Peyer's patch (tissue), 4 donors: ENCODE results near the gene RANBP10. TPM values are rescaled to one million over a fixed set of nuclear protein-coding genes. Genes with fewer than 3 reads are reported as not detected.
A peak's percentile ranks its signal among the peaks of the same experiment; 100 is the strongest.
"Not testable (repeated sequence)": the region's sequence is repeated elsewhere in the genome, so short reads cannot be mapped to it uniquely, and the experiment has no call there.

Experiments used
- DNase-seq, 3 donors: peaks; one replicate each; pipeline ENCODE4 v3.0.0-alpha.2; 2017 to 2019
- H3K27ac ChIP-seq, 4 donors: fragments of 200-600 bp; sonication (generic); one replicate each; pipeline ENCODE4 v1.5.1; 2016 to 2019
- H3K27me3 ChIP-seq, 2 donors: fragments of 200-600 bp; sonication (generic); one replicate each; pipeline ENCODE4 v1.5.1; 2019
- H3K36me3 ChIP-seq, 3 donors: fragments of 200-600 bp; sonication (generic); one replicate each; pipeline ENCODE4 v1.5.1; 2016 to 2019
- H3K4me1 ChIP-seq, 4 donors: fragments of 200-600 bp; sonication (generic); one replicate each; pipeline ENCODE4 v1.5.1; 2016 to 2019
- H3K4me3 ChIP-seq, 4 donors: fragments of 200-600 bp; sonication (generic); 1 replicate in 3 of 4; 2 replicates in 1 of 4; pipeline ENCODE4 v1.5.1; 2016 to 2019; ENCODE audit warnings: mild to moderate bottlenecking in 1 of 4
- H3K9me3 ChIP-seq, 4 donors: fragments of 200-600 bp; sonication (generic); one replicate each; pipeline ENCODE4 v1.5.1; 2016 to 2019; ENCODE audit warnings: mild to moderate bottlenecking in 1 of 4
- CTCF ChIP-seq, 6 experiments: fragments of 450-650 bp in 4 of 6; fragments of 200-600 bp in 2 of 6; sonication (generic) in 1 of 6; IDR thresholded peaks; one replicate each; pipeline ENCODE4 v1.5.1; 2017 to 2019; ENCODE audit warnings: antibody characterized with exemption in 6 of 6, mild to moderate bottlenecking in 3 of 6, moderate library complexity in 1 of 6
- POLR2A ChIP-seq, 2 donors: fragments of 450-650 bp; IDR thresholded peaks; one replicate each; pipeline ENCODE4 v1.5.1; 2017; ENCODE audit warnings: antibody characterized with exemption in 2 of 2, mild to moderate bottlenecking in 2 of 2, moderate library complexity in 2 of 2
- total RNA-seq, 4 donors: library from RNA; depleted of rRNA; stranded (reverse); fragments of >200 nt; gene quantifications; one replicate each; pipeline ENCODE4 v1.1.0, GENCODE V29; 2016

RANBP10 gene
- total RNA-seq, 4 donors from 2014 or later = 15.2 to 29.9 (median 24.0) TPM

- Histone ChIP-seq H3K9me3 (no peaks in the 10 kb centered on the region), H3K4me3 (no peak overlapping the region), H3K36me3 (no peaks in the 10 kb centered on the region), H3K4me1 (peaks cover 0 to 12% (median 0%) of the 10 kb centered on the region in 4 donors), H3K27ac (no peak overlapping the region), H3K27me3 (no peaks in the 10 kb centered on the region)
- no peak for TF ChIP-seq POLR2A (IDR thresholded peaks at IDR 0.05)
- TF ChIP-seq CTCF (IDR thresholded peaks at IDR 0.05) = no peak
- DNase-seq = no peak
These were observed 111.7 kb downstream of the RANBP10 start for GRCh38 chr16:67694611-67695010.

- H3K4me1 ChIP-seq = peaks cover 0 to 12% (median 0%) of the 10 kb centered on the region in 4 donors
- not testable (repeated sequence) for DNase-seq
These were observed 112.7 kb downstream of the RANBP10 start for GRCh38 chr16:67693517-67694285.

GRCh38 chr16:67685388-67686112 lies 120.8 kb downstream of the RANBP10 start:
- no peak overlapping the region for H3K4me3 ChIP-seq
- peak overlapping the region in 2 of 4 donors; percentile 12 to 35 for H3K27ac ChIP-seq
- H3K9me3 ChIP-seq = no peaks in the 10 kb centered on the region
- TF ChIP-seq CTCF (IDR thresholded peaks at IDR 0.05) = no peak
- TF ChIP-seq POLR2A (IDR thresholded peaks at IDR 0.05) = no peak
- H3K4me1 ChIP-seq = no peaks in the 10 kb centered on the region
- peak in 1 of 3 donors; percentile 46 for DNase-seq
- no peaks in the 10 kb centered on the region for H3K27me3 ChIP-seq
- H3K36me3 ChIP-seq = peaks cover 0 to 28% (median 0%) of the 10 kb centered on the region in 3 donors

More at GRCh38 chr16:67693517-67694285, 112.7 kb downstream of the RANBP10 start:
- not testable (repeated sequence) for H3K27ac ChIP-seq, H3K36me3 ChIP-seq, H3K9me3 ChIP-seq, H3K4me3 ChIP-seq, H3K27me3 ChIP-seq

GRCh38 chr16:67683767-67684166 lies 122.6 kb downstream of the RANBP10 start:
- Histone ChIP-seq H3K4me3 (no peak overlapping the region), H3K27me3 (no peaks in the 10 kb centered on the region), H3K4me1 (no peaks in the 10 kb centered on the region), H3K36me3 (peaks cover 0 to 28% (median 0%) of the 10 kb centered on the region in 3 donors), H3K27ac (no peak overlapping the region), H3K9me3 (no peaks in the 10 kb centered on the region)
- DNase-seq = no peak
- TF ChIP-seq POLR2A (IDR thresholded peaks at IDR 0.05) (no peak), CTCF (IDR thresholded peaks at IDR 0.05) (no peak)

- no peaks in the 10 kb centered on the region for H3K9me3 ChIP-seq
- H3K36me3 ChIP-seq = peaks cover 0 to 20% (median 0%) of the 10 kb centered on the region in 3 donors
- no peaks in the 10 kb centered on the region for H3K27me3 ChIP-seq
- no peak for DNase-seq
- TF ChIP-seq POLR2A (IDR thresholded peaks at IDR 0.05) (no peak), CTCF (IDR thresholded peaks at IDR 0.05) (no peak)
- no peak overlapping the region for H3K4me3 ChIP-seq
- no peak overlapping the region for H3K27ac ChIP-seq
- H3K4me1 ChIP-seq = peaks cover 0 to 1% (median 0%) of the 10 kb centered on the region in 4 donors
These were observed 126.1 kb downstream of the RANBP10 start for GRCh38 chr16:67679935-67680897.
